Measurements from ENCODE around the gene CASKIN2. TPM values are rescaled to one million over a fixed set of nuclear protein-coding genes. Genes with fewer than 3 reads are reported as not detected.
"Not testable (repeated sequence)": the region's sequence is repeated elsewhere in the genome, so short reads cannot be mapped to it uniquely, and the experiment has no call there.

The CASKIN2 gene
- total RNA-seq, 1 donor from 2014 or later = 3.9 TPM

DNA sequence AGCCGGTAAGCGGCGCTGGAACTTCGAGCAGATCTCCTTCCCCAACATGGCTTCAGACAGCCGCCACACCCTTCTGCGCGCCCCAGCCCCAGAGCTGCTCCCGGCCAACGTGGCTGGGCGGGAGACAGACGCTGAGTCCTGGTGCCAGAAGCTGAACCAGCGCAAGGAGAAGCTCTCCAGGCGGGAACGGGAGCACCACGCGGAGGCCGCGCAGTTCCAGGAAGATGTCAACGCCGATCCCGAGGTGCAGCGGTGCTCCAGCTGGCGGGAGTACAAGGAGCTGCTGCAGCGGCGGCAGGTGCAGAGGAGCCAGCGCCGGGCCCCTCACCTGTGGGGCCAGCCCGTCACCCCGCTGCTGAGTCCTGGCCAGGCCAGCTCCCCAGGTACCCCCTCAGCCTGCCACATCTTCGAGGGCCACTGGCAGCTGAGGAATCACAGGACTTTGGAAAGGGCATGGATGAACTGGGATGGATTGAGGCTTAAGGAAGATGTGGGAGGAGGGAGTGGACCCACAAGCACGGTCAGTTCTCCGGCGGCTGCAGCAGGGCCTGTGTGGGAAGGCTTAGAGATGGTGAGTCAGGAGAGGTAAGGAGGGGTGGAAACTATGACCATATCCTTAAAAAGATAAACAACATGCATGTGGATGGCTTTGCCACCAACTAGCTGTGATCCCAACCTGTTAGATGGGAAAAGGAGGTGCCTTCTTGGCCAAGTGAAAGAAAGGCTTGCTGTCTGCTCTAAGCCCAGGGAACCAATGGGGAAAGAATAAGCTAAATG, 6.8 kb upstream of the CASKIN2 start:
- peaks cover 6% of the 10 kb centered on the region for H3K36me3 ChIP-seq (ENCODE audit: control insufficient read depth, insufficient read depth, low read length)
- FAIRE-seq = no peak
- H3K27me3 ChIP-seq (ENCODE audit: control insufficient read depth, insufficient read depth, low read length) = no peaks in the 10 kb centered on the region
- TF ChIP-seq, protein P1, sequence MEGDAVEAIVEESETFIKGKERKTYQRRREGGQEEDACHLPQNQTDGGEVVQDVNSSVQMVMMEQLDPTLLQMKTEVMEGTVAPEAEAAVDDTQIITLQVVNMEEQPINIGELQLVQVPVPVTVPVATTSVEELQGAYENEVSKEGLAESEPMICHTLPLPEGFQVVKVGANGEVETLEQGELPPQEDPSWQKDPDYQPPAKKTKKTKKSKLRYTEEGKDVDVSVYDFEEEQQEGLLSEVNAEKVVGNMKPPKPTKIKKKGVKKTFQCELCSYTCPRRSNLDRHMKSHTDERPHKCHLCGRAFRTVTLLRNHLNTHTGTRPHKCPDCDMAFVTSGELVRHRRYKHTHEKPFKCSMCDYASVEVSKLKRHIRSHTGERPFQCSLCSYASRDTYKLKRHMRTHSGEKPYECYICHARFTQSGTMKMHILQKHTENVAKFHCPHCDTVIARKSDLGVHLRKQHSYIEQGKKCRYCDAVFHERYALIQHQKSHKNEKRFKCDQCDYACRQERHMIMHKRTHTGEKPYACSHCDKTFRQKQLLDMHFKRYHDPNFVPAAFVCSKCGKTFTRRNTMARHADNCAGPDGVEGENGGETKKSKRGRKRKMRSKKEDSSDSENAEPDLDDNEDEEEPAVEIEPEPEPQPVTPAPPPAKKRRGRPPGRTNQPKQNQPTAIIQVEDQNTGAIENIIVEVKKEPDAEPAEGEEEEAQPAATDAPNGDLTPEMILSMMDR (IDR thresholded peaks at IDR 0.05; ENCODE audit: insufficient read depth, low read length, severe bottlenecking) = no peak
- no peak overlapping the region for H3K4me3 ChIP-seq (ENCODE audit: low read depth, low read length)
- peak; percentile 23 for DNase-seq (ENCODE audit: low read depth)

DNA sequence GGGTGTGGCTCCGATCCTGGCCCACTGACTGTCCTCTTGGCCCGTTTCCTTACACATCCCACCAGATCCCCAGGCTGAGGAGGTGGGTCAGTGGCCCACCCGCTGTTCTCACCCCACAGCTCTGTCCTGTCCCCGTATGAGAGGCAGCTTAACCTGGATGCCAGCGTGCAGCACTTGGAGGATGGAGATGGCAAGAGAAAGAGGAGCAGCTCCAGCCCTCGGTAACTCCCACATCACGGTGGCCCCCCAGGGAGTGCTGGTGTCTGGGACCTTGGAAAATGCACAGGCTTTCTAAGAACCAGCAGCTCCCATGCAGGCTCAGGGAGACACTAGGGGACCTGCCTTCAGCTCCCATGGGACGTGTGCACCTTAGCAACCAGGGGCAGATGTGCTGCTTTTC, 6.0 kb upstream of the CASKIN2 start:
- TF ChIP-seq, protein P1 (IDR thresholded peaks at IDR 0.05; ENCODE audit: insufficient read depth, low read length, severe bottlenecking) = no peak
- DNase-seq (ENCODE audit: low read depth) (no peak), FAIRE-seq (no peak)
- H3K27me3 ChIP-seq (ENCODE audit: control insufficient read depth, insufficient read depth, low read length) = no peaks in the 10 kb centered on the region
- no peak overlapping the region for H3K4me3 ChIP-seq (ENCODE audit: low read depth, low read length)
- peaks cover 6% of the 10 kb centered on the region for H3K36me3 ChIP-seq (ENCODE audit: control insufficient read depth, insufficient read depth, low read length)

DNA sequence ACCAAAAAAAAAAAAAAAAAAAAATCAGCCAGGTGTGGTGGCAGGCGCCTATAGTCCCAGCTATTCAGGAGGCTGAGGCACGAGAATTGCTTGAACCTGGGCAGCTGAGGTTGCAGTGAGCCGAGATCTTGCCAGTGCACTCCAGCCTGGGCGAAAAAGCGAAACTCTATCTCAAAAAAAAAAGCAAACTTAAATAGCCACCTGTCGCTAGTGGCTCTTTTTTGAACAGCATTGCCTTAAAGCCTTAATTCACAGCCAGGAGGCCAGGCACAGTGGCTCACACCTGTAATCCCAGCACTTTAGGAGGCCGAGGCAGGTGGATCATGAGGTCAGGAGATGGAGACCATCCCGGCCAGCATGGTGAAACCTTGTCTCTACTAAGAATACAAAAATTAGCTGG, 5.1 kb upstream of the CASKIN2 start:
- FAIRE-seq; H3K36me3 ChIP-seq (ENCODE audit: control insufficient read depth, insufficient read depth, low read length); H3K27me3 ChIP-seq (ENCODE audit: control insufficient read depth, insufficient read depth, low read length); DNase-seq (ENCODE audit: low read depth); H3K4me3 ChIP-seq (ENCODE audit: low read depth, low read length): not testable (repeated sequence)

DNA sequence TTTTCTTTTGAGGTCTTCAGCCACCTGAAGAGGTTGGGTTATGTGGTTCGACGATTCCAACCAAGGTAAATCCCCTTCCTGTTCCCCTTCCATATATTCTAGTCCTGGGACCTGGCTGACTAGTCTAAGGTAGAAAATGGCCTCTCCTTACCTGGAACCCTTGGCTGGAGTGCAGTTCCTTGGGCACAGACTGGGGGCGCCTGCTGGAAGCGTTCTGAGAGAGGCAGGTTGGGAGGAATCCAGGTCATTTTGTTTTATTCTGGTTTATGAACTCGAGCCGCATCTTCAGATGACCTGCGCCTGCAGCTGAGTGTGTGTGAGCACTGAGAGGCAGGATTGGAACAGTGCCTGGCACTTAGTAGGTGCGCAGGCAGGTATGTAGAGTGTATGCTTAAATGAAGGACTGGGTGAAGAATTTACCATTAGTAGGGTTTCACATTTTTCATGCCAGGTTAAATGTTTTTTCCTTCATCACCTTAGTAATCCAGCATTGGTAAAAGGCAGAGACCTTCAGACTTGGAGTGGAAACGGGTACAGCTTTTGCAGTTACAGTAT, 3.7 kb upstream of the CASKIN2 start:
- FAIRE-seq = peak; percentile 23

DNA sequence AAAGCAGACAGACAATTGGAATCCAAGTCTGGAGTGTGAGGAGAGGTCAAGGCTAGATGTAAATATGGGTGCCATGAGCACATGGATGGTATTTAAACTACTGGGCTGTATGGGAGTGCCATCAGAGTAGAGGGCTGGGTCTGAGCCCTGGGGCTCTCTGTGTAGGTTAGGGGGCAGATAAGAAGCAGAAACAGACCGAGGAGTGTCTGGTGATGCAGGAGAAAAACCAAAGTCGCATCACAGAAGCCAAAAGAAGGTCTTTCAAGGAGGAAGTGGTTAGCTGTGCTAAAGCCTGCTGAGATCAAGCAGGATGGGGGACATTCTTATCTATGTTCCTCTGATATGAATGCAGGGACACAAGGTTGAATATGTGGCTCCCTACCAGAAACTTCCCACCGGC, 2.9 kb upstream of the CASKIN2 start:
- TF ChIP-seq, protein P1 (IDR thresholded peaks at IDR 0.05; ENCODE audit: insufficient read depth, low read length, severe bottlenecking) = no peak
- no peak for DNase-seq (ENCODE audit: low read depth)
- FAIRE-seq = no peak
- H3K27me3 ChIP-seq (ENCODE audit: control insufficient read depth, insufficient read depth, low read length) = no peaks in the 10 kb centered on the region
- peaks cover 6% of the 10 kb centered on the region for H3K36me3 ChIP-seq (ENCODE audit: control insufficient read depth, insufficient read depth, low read length)
- H3K4me3 ChIP-seq (ENCODE audit: low read depth, low read length) = no peak overlapping the region

More for the DNA sequence above, 3.7 kb upstream of the CASKIN2 start:
- no peak for DNase-seq (ENCODE audit: low read depth)
- H3K4me3 ChIP-seq (ENCODE audit: low read depth, low read length) = no peak overlapping the region
- no peaks in the 10 kb centered on the region for H3K27me3 ChIP-seq (ENCODE audit: control insufficient read depth, insufficient read depth, low read length)
- peaks cover 5% of the 10 kb centered on the region for H3K36me3 ChIP-seq (ENCODE audit: control insufficient read depth, insufficient read depth, low read length)
- TF ChIP-seq, protein P1 (IDR thresholded peaks at IDR 0.05; ENCODE audit: insufficient read depth, low read length, severe bottlenecking) = no peak

DNA sequence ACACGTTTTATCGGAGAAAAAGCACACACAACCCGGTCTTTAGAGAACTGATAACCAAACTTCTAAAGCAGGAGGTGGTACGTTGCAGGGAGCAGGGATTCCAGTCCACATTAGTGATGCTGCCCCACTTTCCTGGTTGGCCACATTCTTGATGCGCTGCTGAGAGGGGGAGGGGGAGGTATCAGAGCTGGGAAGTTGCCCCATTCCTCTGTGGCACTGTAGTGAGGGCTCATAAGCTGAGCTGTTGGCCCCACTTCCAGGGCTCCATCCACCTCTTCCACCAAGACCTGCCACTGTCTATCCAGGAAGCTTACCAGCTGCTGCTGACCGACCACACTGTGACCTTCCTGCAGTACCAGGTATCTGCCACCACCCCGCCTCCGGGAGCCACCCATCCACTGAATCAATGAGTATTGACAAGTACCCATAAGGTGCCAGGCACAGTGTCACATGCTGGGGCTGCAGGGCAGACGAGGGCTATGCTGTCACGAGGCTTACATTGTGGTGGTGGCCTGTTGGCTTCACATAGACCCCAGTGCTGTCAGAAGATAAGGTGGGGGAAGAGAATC, 2.0 kb upstream of the CASKIN2 start:
- Histone ChIP-seq H3K4me3 (ENCODE audit: low read depth, low read length) (peak overlapping the region; percentile 75), H3K36me3 (ENCODE audit: control insufficient read depth, insufficient read depth, low read length) (peaks cover 6% of the 10 kb centered on the region), H3K27me3 (ENCODE audit: control insufficient read depth, insufficient read depth, low read length) (no peaks in the 10 kb centered on the region)
- TF ChIP-seq, protein P1 (IDR thresholded peaks at IDR 0.05; ENCODE audit: insufficient read depth, low read length, severe bottlenecking) = no peak
- DNase-seq (ENCODE audit: low read depth) = no peak
- no peak for FAIRE-seq
